Posterior vena cava (tissue), 2 donors: Measurements from ENCODE around the gene FETUB. TPM values are rescaled to one million over a fixed set of nuclear protein-coding genes. Genes with fewer than 3 reads are reported as not detected.

Experiments
- DNase-seq: peaks from one replicate; pipeline ENCODE4 v3.0.0-alpha.2; 2020; ENCODE audit warnings: low spot score
- intact Hi-C, 2 donors: fragments of 100-400 bp; cut with DNase I; formaldehyde crosslinking; loops; one replicate each; pipeline versions ENCODE4 v1.14.1 to v1.14.2; 2022 to 2023
- total RNA-seq, 2 donors: library from RNA; stranded (reverse); fragmentation: NEBNext Ultra II Directional; extraction: Animal tissue kit (Norgen Biotek cat#: 25700); gene quantifications; one replicate each; pipeline ENCODE4 v1.2.1, GENCODE V29; 2021
- donor health status: DM: yes; HTN: yes; CAD: no.
- donor health status: DM: yes; HTN: yes; CAD: no.

The FETUB gene
- total RNA-seq, 2 donors from 2014 or later, result 0.79 to 0.90 TPM

GRCh38 chr3:186612721-186613636 is 27.2 kb upstream of the FETUB start, which contains the start of gene AHSG:
AHSG (plus strand) TSS chr3:186613060; CDS start chr3:186613142, 82 bp downstream.
- DNase-seq, result no peak
- intact Hi-C loops, result loop anchor here in 1 of 2 donors (10.0 kb wide), 1 partner anchor 212 kb away; no protein-coding TSS in a partner anchor

- DNase-seq, result no peak
- intact Hi-C loops, result loop anchor here in 1 of 2 donors (10.0 kb wide), 1 partner anchor 211 kb away; no protein-coding TSS in a partner anchor
Measured at GRCh38 chr3:186613637-186614265, 26.4 kb upstream of the FETUB start.

- intact Hi-C loops, result loop anchor here in 1 of 2 donors (10.0 kb wide), 1 partner anchor 211 kb away; no protein-coding TSS in a partner anchor
- no peak for DNase-seq
Measured at GRCh38 chr3:186614266-186614596, 26.0 kb upstream of the FETUB start.

- DNase-seq, result peak; percentile 87
- intact Hi-C loops, result loop anchor here (5.0 to 10.0 kb wide), 2 partner anchors 202 to 210 kb away; no protein-coding TSS in a partner anchor
Measured at GRCh38 chr3:186614597-186615483, 25.4 kb upstream of the FETUB start.

- intact Hi-C loops, result loop anchor here (5.0 to 10.0 kb wide), 2 partner anchors 201 to 209 kb away; no protein-coding TSS in a partner anchor
- no peak for DNase-seq
Measured at GRCh38 chr3:186616299-186616617, 23.9 kb upstream of the FETUB start.

GRCh38 chr3:186617036-186617946 is 22.9 kb upstream of the FETUB start:
- peak; percentile 97 for DNase-seq
- intact Hi-C loops, result loop anchor here (5.0 to 10.0 kb wide), 2 partner anchors 200 to 208 kb away; no protein-coding TSS in a partner anchor

DNA sequence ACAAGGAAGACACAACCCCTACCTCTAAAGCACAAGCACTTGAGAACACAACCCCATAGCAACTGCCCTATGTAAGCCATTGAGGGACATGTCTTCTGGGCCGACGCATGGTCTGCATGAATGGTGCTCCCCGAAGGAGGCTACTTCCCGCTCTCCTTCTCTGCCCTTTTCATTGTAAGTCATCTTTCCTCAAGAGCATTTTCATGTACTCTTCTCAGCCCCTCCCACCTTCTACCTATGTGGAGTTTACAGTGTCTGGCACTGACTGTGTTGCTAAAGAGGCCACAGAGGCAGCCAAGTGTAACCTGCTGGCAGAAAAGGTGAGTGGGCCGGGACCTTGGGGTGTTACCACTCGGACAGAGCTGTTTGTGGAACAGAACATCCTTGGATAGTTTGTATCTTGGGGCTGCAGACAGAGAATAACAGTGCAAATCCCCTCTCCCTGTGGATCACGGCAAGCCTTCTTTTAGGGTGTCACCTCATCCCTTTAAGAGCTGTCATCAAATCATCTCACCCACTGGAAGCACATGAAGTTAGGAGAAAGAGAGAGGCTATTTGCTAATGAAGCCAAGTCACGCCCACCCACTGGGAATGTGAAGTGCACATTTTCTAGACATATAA is 21.8 kb upstream of the FETUB start:
- intact Hi-C loops, result loop anchor here (5.0 to 10.0 kb wide), 2 partner anchors 199 to 206 kb away; no protein-coding TSS in a partner anchor
- no peak for DNase-seq

GRCh38 chr3:186619787-186620212 is 20.4 kb upstream of the FETUB start:
- no peak for DNase-seq
- intact Hi-C loops, result loop anchor here (5.0 to 10.0 kb wide), 2 partner anchors 198 to 205 kb away; no protein-coding TSS in a partner anchor

GRCh38 chr3:186620213-186621092 is 19.7 kb upstream of the FETUB start:
- intact Hi-C loops, result no loop called here
- DNase-seq, result no peak

DNA sequence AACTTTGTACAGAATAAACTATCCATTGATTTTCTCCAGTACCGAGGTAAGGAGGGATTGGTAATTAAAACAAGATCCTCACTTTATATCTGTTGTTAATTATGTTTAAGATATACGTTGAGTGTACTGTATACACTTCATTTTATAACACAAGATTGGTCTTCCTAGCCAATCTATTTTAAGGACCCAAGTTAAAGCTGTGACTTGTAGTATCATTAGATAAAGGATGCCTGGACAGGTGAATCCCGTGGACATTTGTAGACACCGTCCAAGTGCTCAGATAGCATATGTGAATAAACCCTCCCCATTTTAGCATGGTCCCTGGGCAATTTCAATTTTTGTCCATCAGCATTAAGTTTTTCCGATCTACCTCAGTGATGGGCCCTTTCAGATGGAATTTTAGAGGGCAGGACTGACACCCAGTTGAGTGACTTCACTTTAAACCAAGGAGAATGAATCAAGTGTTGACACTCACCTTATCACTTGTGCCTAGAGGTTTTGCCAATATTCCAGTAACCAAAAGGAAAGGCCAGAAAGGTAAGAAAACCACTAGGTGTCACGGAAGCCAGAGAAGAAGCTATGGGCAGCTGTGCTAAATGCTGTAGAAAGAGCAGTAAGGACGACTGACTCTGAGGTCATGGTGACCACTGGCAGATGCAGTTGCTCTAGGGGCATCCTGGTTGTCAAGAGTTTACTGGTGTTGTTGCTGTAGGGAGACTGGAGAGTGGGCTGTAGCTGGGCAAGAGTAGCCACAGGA is 18.1 kb upstream of the FETUB start:
- no peak for DNase-seq
- intact Hi-C loops, result no loop called here

DNA sequence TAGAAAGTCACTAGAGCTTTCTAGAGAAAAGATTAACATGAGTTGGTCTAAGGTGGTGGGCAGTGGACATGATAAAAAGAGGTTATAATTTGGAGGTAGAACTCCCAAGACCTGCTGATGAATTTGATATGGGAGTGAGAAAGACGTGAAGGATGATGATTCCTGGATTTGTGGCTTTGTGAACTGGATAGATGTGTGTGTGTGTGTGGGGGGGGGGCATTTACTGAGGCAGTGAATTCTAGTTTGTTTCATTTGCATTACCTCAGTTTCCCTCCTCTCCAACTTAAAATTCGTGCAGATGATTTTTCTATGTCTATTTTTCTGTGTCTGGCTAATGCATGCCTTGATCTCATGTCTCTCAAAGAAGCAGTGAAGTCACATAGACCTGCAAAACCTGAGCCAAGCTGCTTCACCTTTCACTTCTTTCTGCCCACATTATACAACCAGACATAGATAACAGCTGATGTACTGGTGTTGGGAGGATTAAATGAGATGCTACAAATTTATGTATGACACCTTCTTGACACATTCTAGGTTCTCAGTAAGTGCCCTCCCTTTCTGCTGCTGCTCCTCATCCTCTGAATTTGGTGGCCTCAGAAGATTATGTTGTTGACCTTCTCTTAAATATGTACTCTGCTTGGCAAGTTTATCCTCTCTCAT is 17.4 kb upstream of the FETUB start:
- intact Hi-C loops, result no loop called here
- DNase-seq, result no peak

DNA sequence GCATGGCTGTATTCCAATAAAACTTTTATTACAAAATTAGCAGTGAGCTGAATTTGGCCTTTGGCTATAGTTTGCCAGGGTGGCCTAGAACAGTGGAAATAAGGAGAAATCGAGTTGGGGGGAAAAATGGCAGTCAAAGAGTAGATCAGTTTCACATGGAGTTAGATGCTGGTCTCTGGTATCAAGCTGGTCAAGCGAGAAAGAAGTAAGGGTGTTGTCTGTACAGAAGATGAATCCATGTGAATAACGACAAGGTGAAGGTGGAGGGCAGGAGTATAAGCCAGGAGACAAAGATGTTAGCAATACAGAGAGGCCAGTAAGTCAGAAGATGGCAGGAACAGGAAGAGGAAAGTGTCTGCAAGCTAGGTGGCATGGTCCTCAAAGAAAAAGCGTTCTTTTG is 15.6 kb upstream of the FETUB start:
- DNase-seq, result no peak
- intact Hi-C loops, result loop anchor here in 1 of 2 donors (2.0 kb wide), 1 partner anchor 20 kb away; no protein-coding TSS in a partner anchor

DNA sequence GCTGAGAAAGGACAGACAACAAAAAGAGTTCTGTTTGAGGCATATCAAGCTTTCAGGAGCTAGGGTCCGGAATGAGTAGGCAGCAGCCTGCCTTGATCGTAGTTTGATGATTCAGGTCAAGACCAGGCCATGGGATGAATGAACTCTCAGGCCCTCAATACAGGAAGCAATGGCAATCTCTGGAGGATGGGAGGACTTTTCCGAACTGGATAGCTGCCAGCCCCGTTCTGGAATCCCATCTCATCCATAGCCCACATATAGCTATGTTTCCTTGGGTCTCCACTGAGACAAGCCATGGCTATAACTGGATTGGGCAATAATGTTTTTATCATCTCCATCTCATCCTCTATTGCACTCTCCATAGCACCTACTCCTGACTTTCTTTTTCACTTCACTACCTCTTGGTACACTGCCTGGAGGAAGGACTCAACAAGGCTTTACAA is 14.6 kb upstream of the FETUB start:
- intact Hi-C loops, result loop anchor here in 1 of 2 donors (2.0 kb wide), 1 partner anchor 19 kb away; no protein-coding TSS in a partner anchor
- no peak for DNase-seq

DNA sequence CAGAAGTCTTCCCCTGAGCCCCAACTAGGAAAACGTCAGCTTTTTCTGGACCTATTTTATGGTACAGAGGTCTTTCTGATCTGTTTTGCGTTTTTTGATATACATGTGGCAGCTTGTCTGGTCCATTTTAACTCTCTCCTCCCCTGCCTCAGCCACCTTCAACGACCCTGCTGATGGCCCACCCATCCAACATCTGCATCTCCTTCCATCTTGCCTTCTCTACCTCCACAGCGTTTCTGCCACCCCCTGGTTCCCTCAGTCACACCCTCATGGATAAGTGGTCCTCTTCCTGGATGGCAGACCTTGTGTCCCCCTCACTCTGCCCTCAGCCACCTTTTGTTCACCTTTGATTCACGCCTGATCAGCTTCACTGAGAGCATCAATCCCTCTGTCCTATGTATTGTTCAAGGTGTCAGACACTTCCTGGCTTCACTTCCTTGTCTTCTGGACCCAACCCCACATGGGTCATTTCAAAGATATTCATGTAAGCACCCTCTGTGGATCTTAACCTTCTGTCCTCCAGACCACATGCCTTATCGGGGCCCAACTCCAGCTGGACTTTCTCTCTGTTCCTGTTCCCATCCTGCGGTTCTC is 13.8 kb upstream of the FETUB start:
- intact Hi-C loops, result no loop called here
- DNase-seq, result no peak

GRCh38 chr3:186627852-186628414 is 12.3 kb upstream of the FETUB start:
- DNase-seq, result no peak
- intact Hi-C loops, result no loop called here
